HG02678 (cell line): Measurements from ENCODE around the gene CERT1.
"Not testable (repeated sequence)": the region's sequence is repeated elsewhere in the genome, so short reads cannot be mapped to it uniquely, and the experiment has no call there.

Experiments
- ATAC-seq: cut with Tn5 transposase; IDR thresholded peaks from one replicate; pipeline ENCODE4 v1.9.1; 2021; ENCODE audit warnings: mild to moderate bottlenecking, moderate library complexity; ENCODE audit not compliant: unreplicated experiment

Gene CERT1

GRCh38 chr5:75361310-75361709 lies 150.1 kb downstream of the CERT1 start:
- no peak for ATAC-seq

GRCh38 chr5:75358117-75358516 lies 153.3 kb downstream of the CERT1 start:
- ATAC-seq, result no peak

GRCh38 chr5:75356719-75357118 lies 154.7 kb downstream of the CERT1 start:
- no peak for ATAC-seq

DNA sequence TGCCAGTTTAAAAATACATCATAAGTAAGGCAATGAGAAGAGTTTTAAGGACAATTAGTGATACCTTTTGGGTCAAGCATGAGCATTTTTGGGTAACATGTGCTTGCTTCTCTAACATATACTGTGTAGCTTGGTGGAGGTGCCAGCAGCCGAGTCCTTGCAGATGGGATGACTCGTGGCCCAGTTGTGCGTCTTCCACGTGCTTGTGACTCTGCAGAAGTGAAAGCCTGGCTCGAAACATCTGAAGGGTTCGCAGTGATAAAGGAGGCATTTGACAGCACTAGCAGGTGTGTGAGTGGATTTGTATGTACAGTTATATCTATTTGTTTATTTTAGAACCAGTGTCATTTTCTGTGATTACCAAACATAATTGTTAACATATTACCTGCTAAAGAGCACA lies 156.2 kb downstream of the CERT1 start:
- no peak for ATAC-seq

- no peak for ATAC-seq
Measured at GRCh38 chr5:75351139-75351926, 160.1 kb downstream of the CERT1 start.

DNA sequence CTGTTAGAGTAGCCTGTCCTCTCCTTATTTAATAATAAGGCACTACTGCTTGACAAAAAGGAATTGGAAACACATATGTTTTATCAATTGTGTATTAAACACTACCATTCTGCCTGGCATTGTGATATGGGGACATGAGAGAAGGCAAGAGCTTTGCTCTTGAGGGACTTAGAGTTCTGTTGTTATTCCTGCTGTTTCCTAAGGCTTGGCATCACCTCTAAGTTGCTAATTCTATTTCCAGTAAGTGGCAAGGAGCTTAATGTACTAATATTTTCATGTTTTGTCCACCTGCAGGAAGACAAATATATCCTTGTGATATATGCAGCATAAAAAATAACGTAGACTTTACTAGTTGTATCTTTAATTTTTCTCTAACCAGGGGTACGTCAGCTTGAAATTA lies 161.8 kb downstream of the CERT1 start:
- ATAC-seq, result no peak

- ATAC-seq, result no peak
Measured at GRCh38 chr5:75348241-75348640, 163.2 kb downstream of the CERT1 start.

GRCh38 chr5:75342836-75343235 lies 168.6 kb downstream of the CERT1 start:
- ATAC-seq, result no peak

DNA sequence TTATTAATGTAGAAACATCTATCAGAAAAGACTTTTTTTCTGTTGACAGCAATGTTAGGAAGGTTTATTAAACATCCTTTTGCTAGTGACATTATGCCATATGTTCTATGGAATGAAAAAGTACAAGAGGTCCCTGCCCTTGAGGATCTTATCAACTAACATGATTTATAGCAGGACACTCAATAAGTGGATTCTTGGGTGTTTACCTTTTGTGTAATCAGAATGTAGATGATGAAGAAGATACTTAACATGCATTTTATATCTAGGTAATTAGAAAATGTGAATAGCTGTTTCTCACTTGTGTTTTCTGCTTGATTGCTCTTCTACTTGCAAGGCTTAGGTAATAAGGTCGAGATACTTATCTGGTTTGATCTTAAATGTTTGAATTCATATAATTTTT lies 169.5 kb downstream of the CERT1 start:
- no peak for ATAC-seq

- ATAC-seq, result no peak
Measured at GRCh38 chr5:75340714-75341478, 170.5 kb downstream of the CERT1 start.

DNA sequence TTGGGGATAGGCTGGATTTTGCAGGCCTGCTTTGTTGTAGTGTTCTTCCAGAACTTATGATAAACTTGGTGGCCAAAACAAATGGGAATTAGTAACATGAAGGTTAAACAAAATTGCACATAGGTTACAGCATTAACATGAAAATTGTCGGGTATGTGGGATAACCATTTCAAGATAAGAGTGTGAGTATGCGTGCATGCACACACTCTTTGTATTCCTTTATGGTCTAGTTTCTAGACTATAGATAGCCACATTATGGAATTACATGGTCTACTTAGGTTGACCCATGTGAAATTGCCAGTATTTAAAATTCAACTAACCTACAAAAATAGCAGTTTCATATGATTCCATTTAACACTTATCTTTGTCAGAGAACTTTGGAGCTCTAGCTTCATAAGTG lies 173.0 kb downstream of the CERT1 start:
- no peak for ATAC-seq

DNA sequence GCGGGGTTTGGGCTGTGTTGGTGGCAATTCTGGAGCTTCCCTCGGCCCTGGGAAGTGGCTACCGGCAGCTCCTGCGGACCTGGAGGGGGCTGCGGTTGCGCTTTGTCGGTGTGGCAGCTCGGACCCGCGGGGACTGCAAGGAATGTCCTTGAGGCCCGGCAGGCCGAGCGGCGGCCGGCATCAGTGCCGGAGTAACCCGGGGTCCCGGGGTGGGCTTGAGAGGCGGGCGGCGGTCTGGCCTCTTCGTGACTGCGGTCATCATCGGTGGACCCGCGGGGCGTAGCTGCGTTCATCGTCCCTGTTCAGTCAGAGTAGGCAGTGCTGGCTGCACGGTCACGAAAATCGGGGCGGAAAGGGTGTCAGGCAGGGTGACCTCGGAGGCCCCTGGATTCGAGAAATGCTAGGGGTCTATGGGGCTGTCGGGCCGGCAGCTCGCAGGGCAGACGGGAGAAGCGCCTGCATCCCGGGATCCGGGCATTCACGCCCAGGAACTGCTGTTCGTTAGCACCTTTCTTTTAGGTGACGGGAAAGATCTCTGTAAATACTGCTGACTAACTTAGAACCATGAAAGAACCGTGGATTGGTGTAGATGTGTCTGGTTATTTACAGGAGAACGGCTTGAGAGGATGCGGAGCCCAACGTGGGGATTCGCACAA lies 173.9 kb downstream of the CERT1 start:
- ATAC-seq, result no peak

GRCh38 chr5:75336615-75337336 lies 174.7 kb downstream of the CERT1 start, which contains the start of gene HMGCR:
Gene HMGCR (plus strand): TSS chr5:75337220. CDS start chr5:75342606, 5,386 bp downstream.
- peak; percentile 98 for ATAC-seq

GRCh38 chr5:75335952-75336614 lies 175.3 kb downstream of the CERT1 start:
- no peak for ATAC-seq

- ATAC-seq, result no peak
Measured at GRCh38 chr5:75335486-75335885, 175.9 kb downstream of the CERT1 start.

GRCh38 chr5:75334413-75334812 lies 177.0 kb downstream of the CERT1 start:
- not testable (repeated sequence) for ATAC-seq

DNA sequence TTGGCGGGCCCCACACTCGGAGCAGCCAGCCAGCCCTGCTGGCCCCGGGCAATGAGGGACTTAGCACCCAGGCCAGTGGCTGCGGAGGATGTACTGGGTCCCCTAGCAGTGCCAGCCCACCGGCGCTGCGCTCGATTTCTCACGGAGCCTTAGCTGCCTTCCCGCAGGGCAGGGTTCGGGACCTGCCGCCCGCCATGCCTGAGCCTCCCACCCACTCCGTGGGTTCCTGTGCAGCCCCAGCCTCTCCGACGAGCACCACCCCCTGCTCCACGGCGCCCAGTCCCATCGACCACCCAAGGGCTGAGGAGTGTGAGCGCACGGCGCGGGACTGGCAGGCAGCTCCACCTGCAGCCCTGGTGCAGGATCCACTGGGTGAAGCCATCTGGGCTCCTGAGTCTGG lies 177.7 kb downstream of the CERT1 start:
- not testable (repeated sequence) for ATAC-seq

DNA sequence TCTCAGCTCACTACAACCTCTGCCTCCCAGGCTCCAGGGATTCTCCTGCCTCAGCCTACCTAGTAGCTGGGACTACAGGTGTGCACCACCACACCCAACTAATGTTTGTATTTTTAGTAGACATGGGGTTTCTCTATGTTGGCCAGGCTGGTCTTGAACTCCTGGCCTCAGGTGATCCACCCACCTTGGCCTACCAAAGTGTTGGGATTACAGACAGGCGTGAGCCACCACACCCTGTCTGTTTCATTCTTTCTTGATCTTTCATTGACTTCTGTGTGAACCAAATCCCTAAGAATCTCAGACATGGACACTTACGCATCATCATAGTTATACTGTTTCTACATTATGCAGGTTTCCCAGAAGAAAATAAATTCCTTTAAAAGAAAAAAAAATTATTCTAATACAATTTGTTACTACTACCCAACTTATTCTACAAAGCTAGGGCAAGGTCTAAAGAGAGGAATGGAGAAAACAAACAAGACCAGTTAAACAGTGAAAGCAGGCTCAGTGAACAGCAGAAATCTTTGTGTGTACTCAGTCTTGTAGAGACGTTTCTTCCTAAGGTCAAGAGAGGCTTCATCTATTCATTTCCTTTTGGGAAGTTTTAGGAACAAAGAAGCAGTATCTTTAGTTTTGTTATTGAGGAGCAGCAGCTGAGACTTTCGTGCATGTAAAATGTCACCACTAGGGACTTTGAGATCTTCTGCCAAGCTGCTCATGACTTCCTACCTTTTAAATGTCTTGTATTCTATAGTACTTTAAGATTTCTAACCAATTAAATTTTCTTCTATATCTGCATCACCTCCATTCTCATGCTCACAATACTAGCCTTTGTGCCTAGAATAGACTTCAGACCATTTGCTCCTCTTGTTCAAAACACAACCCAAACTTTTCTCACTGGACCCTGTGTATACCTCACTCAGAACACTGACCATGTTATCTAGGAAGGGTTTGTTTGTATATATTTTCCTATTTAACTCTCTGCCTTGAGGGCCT lies 180.0 kb downstream of the CERT1 start:
- no peak for ATAC-seq

- ATAC-seq, result no peak
Measured at GRCh38 chr5:75330404-75330803, 181.0 kb downstream of the CERT1 start.
